Measurements from ENCODE around the gene OTOP2. TPM values are rescaled to one million over a fixed set of nuclear protein-coding genes. Genes with fewer than 3 reads are reported as not detected.

Gene OTOP2
- total RNA-seq, 1 experiment from 2014 or later, result 0.11 TPM

DNA sequence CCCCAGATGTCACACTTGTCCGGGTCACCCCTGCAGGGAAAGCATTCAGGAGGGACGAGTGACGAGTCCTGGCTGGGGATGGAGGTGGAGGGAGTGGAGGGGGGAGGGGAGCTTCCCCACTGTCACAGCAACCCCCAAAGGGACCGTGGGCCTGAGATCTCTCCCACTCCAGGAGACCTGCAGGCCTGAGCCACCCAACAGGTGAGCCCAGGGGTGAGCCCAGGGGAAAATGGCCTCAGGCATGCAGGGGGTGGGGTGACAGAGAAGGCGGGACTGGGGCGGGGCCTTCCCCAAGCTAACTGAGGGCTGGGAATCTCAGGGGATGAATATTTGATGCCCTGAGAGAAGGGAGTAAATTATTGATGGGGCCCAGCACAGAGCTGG lies 3.4 kb upstream of the OTOP2 start:
- TF ChIP-seq, protein P1, sequence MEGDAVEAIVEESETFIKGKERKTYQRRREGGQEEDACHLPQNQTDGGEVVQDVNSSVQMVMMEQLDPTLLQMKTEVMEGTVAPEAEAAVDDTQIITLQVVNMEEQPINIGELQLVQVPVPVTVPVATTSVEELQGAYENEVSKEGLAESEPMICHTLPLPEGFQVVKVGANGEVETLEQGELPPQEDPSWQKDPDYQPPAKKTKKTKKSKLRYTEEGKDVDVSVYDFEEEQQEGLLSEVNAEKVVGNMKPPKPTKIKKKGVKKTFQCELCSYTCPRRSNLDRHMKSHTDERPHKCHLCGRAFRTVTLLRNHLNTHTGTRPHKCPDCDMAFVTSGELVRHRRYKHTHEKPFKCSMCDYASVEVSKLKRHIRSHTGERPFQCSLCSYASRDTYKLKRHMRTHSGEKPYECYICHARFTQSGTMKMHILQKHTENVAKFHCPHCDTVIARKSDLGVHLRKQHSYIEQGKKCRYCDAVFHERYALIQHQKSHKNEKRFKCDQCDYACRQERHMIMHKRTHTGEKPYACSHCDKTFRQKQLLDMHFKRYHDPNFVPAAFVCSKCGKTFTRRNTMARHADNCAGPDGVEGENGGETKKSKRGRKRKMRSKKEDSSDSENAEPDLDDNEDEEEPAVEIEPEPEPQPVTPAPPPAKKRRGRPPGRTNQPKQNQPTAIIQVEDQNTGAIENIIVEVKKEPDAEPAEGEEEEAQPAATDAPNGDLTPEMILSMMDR (conservative IDR thresholded peaks at IDR 0.05), result no peak
- H3K4me3 Mint-ChIP-seq, result peak overlapping the region in 1 of 2 experiments; percentile 50; a peak in 1 of 5 replicates
- H3K56ac ChIP-seq (ENCODE audit: insufficient read length, low read depth, low read length), result no peak overlapping the region
- no peaks in the 10 kb centered on the region for H3K79me1 ChIP-seq (ENCODE audit: insufficient read depth, low read depth, low read length, poor library complexity, severe bottlenecking)
- H3K4ac ChIP-seq (ENCODE audit: low read depth, low read length), result no peak overlapping the region
- H3K4me1 ChIP-seq (ENCODE audit: insufficient read depth, low read length), result no peaks in the 10 kb centered on the region
- H2BK15ac ChIP-seq (ENCODE audit: low read depth, low read length), result no peak overlapping the region
- no peak overlapping the region for H2BK5ac ChIP-seq (ENCODE audit: insufficient read length, low read length)
- H3K27me3 Mint-ChIP-seq (ENCODE audit: low read depth), result peaks cover 57% of the 10 kb centered on the region
- no peak overlapping the region for H3T11ph ChIP-seq (ENCODE audit: low read length)
- no peaks in the 10 kb centered on the region for H3K79me2 ChIP-seq (ENCODE audit: insufficient read depth, low read length)
- H3K23ac ChIP-seq (ENCODE audit: insufficient read length, low read depth, low read length), result no peak overlapping the region
- no peak overlapping the region for H3K27ac ChIP-seq (ENCODE audit: insufficient read length, low read depth, low read length)
- H3K4me1 Mint-ChIP-seq, result peaks cover 18 to 42% of the 10 kb centered on the region in 2 experiments
- H3K4me2 ChIP-seq (ENCODE audit: insufficient read depth, insufficient read length, low read length), result no peak overlapping the region
- H3K27ac Mint-ChIP-seq, result no peak overlapping the region
- DNase-seq, result no peak
- no peak overlapping the region for H4K5ac ChIP-seq (ENCODE audit: insufficient read length, low read depth, low read length)
- no peak overlapping the region for H4K91ac ChIP-seq (ENCODE audit: insufficient read length, low read depth, low read length)
- WGBS (ENCODE audit: extremely low coverage, insufficient read length, low lambda C conversion rate), result no CpG with 5 or more reads among the region's 6 CpGs
- no peak overlapping the region for H3K14ac ChIP-seq (ENCODE audit: insufficient read depth, low read length)
- H2BK20ac ChIP-seq (ENCODE audit: low read depth, low read length, poor library complexity, severe bottlenecking), result no peak overlapping the region
- H2AFZ ChIP-seq (ENCODE audit: low read length), result no peak overlapping the region
- no peaks in the 10 kb centered on the region for H4K20me1 ChIP-seq (ENCODE audit: control insufficient read depth, insufficient read depth, insufficient read length)
- H3K9me3 Mint-ChIP-seq, result peaks cover 0 to 5% of the 10 kb centered on the region in 2 experiments; a peak in 1 of 5 replicates
- H2BK120ac ChIP-seq (ENCODE audit: low read depth, low read length, poor library complexity, severe bottlenecking), result no peak overlapping the region
- no peak overlapping the region for H4K8ac ChIP-seq (replicated peaks; ENCODE audit: insufficient read length, low read depth, low read length)
- H3K36me3 Mint-ChIP-seq (ENCODE audit: insufficient read depth in 1 of 3, low read depth in 3 of 3), result no peaks in the 10 kb centered on the region; a peak in 1 of 7 replicates
- no peak overlapping the region for H3K9ac ChIP-seq (ENCODE audit: extremely low read depth, insufficient read length, low read length)
- H3K9me3 ChIP-seq (ENCODE audit: control insufficient read depth, low read depth, low read length), result no peaks in the 10 kb centered on the region
- H3K27me3 ChIP-seq (ENCODE audit: insufficient read depth, low read length), result peaks cover 32% of the 10 kb centered on the region
- H2BK12ac ChIP-seq (ENCODE audit: insufficient read length, low read depth, low read length), result no peak overlapping the region
- no peak overlapping the region for H2AK5ac ChIP-seq (ENCODE audit: insufficient read length, low read length)
- H3K23me2 ChIP-seq (ENCODE audit: insufficient read length, low read depth, low read length, poor library complexity, severe bottlenecking), result peaks cover 5% of the 10 kb centered on the region
- no peak overlapping the region for H3K18ac ChIP-seq (ENCODE audit: insufficient read length, low read depth, low read length)

Data from H9 (cell line).